ENCODE measurements around the gene DYNLT5.

DYNLT5 gene

DNA sequence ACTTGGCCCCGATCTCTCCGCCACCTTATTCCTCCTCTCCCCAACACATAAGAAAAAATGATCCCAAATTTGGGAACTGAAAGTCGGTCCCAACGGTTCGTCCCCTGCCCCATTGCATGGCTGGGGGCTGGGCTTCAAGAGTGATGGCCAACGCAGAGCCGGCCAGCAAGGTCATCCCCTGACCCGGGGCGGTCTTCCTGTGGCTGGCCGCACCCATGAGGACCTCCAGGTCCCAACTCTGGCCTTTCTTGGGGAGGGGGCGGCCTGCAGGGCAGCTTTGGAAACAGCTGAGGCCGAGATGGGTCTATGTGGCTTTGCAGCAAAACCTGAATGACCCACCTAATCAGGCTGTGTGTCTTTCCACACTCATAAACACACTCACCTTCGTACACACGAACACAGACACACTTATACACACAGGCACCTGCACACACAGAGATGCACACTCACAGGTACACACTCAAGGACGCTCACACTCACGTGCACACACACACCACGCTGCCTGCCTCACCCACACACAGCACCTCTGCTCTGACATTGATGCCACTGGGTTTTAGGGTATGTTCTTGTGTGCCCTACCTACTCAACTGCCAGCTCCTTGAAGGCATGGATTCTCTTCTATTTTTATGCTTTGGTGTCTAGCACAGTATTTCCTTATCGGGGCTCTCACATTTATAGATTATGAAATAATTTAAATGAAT is 562 bp downstream of the DYNLT5 start:
- no peak for DNase-seq (ENCODE audit: extremely low read depth, insufficient read length)
- Histone ChIP-seq H3K27me3 (replicated peaks; ENCODE audit: control insufficient read depth, insufficient read depth, low read length) (peaks cover 4% of the 10 kb centered on the region), H3K36me3 (ENCODE audit: control insufficient read depth, insufficient read depth, low read length) (no peaks in the 10 kb centered on the region), H3K4me3 (replicated peaks; ENCODE audit: low read depth, low read length) (no peak overlapping the region; the same call in 1 of the 2 replicates)
- TF ChIP-seq, protein P1, sequence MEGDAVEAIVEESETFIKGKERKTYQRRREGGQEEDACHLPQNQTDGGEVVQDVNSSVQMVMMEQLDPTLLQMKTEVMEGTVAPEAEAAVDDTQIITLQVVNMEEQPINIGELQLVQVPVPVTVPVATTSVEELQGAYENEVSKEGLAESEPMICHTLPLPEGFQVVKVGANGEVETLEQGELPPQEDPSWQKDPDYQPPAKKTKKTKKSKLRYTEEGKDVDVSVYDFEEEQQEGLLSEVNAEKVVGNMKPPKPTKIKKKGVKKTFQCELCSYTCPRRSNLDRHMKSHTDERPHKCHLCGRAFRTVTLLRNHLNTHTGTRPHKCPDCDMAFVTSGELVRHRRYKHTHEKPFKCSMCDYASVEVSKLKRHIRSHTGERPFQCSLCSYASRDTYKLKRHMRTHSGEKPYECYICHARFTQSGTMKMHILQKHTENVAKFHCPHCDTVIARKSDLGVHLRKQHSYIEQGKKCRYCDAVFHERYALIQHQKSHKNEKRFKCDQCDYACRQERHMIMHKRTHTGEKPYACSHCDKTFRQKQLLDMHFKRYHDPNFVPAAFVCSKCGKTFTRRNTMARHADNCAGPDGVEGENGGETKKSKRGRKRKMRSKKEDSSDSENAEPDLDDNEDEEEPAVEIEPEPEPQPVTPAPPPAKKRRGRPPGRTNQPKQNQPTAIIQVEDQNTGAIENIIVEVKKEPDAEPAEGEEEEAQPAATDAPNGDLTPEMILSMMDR (IDR thresholded peaks at IDR 0.05; ENCODE audit: insufficient read depth, low read length, poor library complexity, severe bottlenecking): no peak

DNA sequence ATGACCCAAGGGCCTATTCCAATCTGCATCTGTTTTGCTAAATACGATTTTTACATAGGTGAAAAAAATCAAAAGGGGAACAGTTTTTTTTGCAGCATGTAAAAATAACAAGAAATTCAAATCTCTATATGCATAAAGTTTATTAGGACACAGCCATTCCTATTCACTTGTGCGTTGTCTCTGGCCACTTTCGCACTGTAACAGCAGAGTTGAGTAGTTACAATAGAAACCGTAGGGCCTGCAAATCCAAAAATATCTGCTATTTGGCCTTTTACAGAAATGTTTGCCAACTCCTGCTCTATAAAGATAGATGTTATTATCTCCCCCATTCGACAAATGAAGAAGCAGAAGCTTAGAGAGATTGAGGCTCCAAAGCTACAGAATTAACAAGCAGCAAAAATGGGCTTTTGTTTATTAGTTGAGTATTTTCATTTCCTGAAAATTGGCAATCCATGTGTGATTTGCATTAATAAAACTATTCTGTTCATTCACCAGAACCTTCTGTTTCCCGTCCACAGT is 5.5 kb downstream of the DYNLT5 start:
- no peak overlapping the region for H3K4me3 ChIP-seq (replicated peaks; ENCODE audit: low read depth, low read length)
- DNase-seq (ENCODE audit: extremely low read depth, insufficient read length): no peak
- peaks cover 2% of the 10 kb centered on the region for H3K27me3 ChIP-seq (replicated peaks; ENCODE audit: control insufficient read depth, insufficient read depth, low read length)
- TF ChIP-seq, protein P1 (IDR thresholded peaks at IDR 0.05; ENCODE audit: insufficient read depth, low read length, poor library complexity, severe bottlenecking): no peak
- no peaks in the 10 kb centered on the region for H3K36me3 ChIP-seq (ENCODE audit: control insufficient read depth, insufficient read depth, low read length)

DNA sequence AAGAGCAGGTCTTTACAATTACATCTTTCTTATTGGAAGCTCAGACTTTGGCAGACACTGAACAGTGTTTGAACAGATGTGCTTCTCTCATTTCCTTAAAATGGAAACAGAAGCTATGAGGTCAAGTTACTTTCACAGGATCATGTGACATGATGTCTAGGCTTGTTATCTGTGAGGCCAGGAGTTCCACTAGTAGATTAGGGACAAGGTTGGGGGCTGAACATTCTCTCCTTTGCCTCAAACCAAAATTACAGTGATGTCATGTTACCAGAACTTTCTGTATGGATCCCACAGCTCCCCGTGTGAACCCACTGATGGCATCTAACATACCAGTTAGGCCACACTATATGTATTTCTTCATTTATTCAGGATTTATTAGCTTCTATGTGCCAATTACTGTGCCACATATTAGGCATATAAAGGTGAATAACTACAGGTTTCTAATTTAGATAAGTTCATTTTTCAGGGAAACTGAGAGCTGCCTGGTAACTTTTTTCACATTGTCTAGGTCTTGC is 6.0 kb downstream of the DYNLT5 start:
- Histone ChIP-seq H3K27me3 (replicated peaks; ENCODE audit: control insufficient read depth, insufficient read depth, low read length) (no peaks in the 10 kb centered on the region), H3K36me3 (ENCODE audit: control insufficient read depth, insufficient read depth, low read length) (no peaks in the 10 kb centered on the region), H3K4me3 (replicated peaks; ENCODE audit: low read depth, low read length) (no peak overlapping the region)
- TF ChIP-seq, protein P1 (IDR thresholded peaks at IDR 0.05; ENCODE audit: insufficient read depth, low read length, poor library complexity, severe bottlenecking): no peak
- peak; percentile 38 for DNase-seq (ENCODE audit: extremely low read depth, insufficient read length)

DNA sequence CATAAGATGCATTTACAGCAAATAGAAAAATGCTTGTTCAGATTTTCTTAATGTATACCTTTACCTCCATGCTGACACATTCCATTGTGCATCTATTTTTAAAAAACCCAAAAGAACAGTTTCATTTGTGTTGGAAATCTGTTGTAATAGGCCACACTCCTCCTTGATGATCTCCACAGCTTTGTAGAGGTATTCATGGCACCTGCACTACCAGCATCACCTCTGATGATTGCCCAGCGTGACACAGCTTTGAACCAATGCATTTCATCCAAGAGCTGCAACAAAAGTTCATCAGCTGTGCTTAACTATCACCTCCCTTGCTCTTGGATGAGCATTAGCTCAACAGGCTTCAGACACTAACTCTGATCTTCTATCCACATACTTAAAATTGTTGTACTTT is 8.2 kb downstream of the DYNLT5 start:
- Histone ChIP-seq H3K36me3 (ENCODE audit: control insufficient read depth, insufficient read depth, low read length) (no peaks in the 10 kb centered on the region), H3K4me3 (replicated peaks; ENCODE audit: low read depth, low read length) (no peak overlapping the region), H3K27me3 (replicated peaks; ENCODE audit: control insufficient read depth, insufficient read depth, low read length) (no peaks in the 10 kb centered on the region)
- TF ChIP-seq, protein P1 (IDR thresholded peaks at IDR 0.05; ENCODE audit: insufficient read depth, low read length, poor library complexity, severe bottlenecking): no peak
- DNase-seq (ENCODE audit: extremely low read depth, insufficient read length): no peak

DNA sequence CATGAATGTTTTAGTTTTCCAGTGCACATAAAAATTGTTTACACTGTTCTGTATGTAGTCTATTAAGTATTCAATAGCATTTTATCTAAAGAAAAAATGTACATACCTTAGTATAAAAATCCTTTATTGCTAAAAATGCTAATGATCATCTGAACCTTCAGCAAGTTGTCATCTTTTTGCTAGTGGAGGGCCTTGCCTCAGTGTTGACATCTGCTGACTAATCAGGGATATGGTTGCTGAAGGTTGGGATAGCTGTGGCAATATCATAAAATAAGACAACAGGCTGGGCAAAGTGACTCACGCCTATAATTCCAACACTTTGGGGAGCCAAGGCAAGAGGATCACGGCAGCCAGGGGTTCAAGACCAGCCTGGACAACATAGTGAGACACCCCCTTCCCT is 9.0 kb downstream of the DYNLT5 start:
- H3K27me3 ChIP-seq (replicated peaks; ENCODE audit: control insufficient read depth, insufficient read depth, low read length): no peaks in the 10 kb centered on the region
- H3K36me3 ChIP-seq (ENCODE audit: control insufficient read depth, insufficient read depth, low read length): no peaks in the 10 kb centered on the region
- no peak for DNase-seq (ENCODE audit: extremely low read depth, insufficient read length)
- TF ChIP-seq, protein P1 (IDR thresholded peaks at IDR 0.05; ENCODE audit: insufficient read depth, low read length, poor library complexity, severe bottlenecking): no peak
- H3K4me3 ChIP-seq (replicated peaks; ENCODE audit: low read depth, low read length): no peak overlapping the region

Data from GM06990 (cell line).